ENCODE data around the gene DNM1L. TPM values are rescaled to one million over a fixed set of nuclear protein-coding genes. Genes with fewer than 3 reads are reported as not detected.

Gene DNM1L
- polyA plus RNA-seq, 3 donors = 23.6 to 45.6 (median 31.5) TPM

- H3K79me2 ChIP-seq (ENCODE audit: insufficient read depth, low read length) = peaks cover 4% of the 10 kb centered on the region
- H3K9me3 ChIP-seq (replicated peaks in 1 of 2; ENCODE audit: control insufficient read depth in 1 of 2, insufficient read depth in 1 of 2, low read length in 2 of 2) = no peaks in the 10 kb centered on the region
- no peaks in the 10 kb centered on the region for H3K9me3 Mint-ChIP-seq
- H3K4me1 Mint-ChIP-seq = no peaks in the 10 kb centered on the region
- H3K4me3 Mint-ChIP-seq = no peak overlapping the region
- H3K4me2 ChIP-seq (replicated peaks; ENCODE audit: extremely low read depth, low read length, poor library complexity, severe bottlenecking) = no peak overlapping the region
- TF ChIP-seq, protein P1, sequence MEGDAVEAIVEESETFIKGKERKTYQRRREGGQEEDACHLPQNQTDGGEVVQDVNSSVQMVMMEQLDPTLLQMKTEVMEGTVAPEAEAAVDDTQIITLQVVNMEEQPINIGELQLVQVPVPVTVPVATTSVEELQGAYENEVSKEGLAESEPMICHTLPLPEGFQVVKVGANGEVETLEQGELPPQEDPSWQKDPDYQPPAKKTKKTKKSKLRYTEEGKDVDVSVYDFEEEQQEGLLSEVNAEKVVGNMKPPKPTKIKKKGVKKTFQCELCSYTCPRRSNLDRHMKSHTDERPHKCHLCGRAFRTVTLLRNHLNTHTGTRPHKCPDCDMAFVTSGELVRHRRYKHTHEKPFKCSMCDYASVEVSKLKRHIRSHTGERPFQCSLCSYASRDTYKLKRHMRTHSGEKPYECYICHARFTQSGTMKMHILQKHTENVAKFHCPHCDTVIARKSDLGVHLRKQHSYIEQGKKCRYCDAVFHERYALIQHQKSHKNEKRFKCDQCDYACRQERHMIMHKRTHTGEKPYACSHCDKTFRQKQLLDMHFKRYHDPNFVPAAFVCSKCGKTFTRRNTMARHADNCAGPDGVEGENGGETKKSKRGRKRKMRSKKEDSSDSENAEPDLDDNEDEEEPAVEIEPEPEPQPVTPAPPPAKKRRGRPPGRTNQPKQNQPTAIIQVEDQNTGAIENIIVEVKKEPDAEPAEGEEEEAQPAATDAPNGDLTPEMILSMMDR (IDR thresholded peaks at IDR 0.05) = no peak
- no peak overlapping the region for H3K4me3 ChIP-seq (replicated peaks in 1 of 3; ENCODE audit: low read depth in 2 of 3, low read length in 3 of 3)
- H2AFZ ChIP-seq (ENCODE audit: insufficient read depth, low read depth, low read length, poor library complexity, severe bottlenecking) = no peak overlapping the region
- H3K27ac ChIP-seq (ENCODE audit: low read depth in 1 of 2, low read length in 2 of 2) = no peak overlapping the region
- no peaks in the 10 kb centered on the region for H3K4me1 ChIP-seq (ENCODE audit: control insufficient read depth in 1 of 2, insufficient read depth in 2 of 2, low read length in 2 of 2)
- no peak overlapping the region for H3K9ac ChIP-seq (ENCODE audit: insufficient read depth, low read length, poor library complexity, severe bottlenecking)
- H3K36me3 Mint-ChIP-seq = peaks cover 46 to 72% of the 10 kb centered on the region in 2 donors
- peaks cover 0 to 1% (median 0%) of the 10 kb centered on the region in 3 donors for H3K27me3 Mint-ChIP-seq (ENCODE audit: low read depth in 3 of 3)
- no peaks in the 10 kb centered on the region for H3K27me3 ChIP-seq (ENCODE audit: control insufficient read depth in 2 of 2, insufficient read depth in 2 of 2, low read length in 2 of 2)
- intact Hi-C loops (cut with micrococcal nuclease) = no loop called here
- H3K36me3 ChIP-seq (replicated peaks in 1 of 2; ENCODE audit: control insufficient read depth in 1 of 2, insufficient read depth in 2 of 2, low read length in 2 of 2) = peaks cover 48 to 76% of the 10 kb centered on the region in 2 donors
- H4K20me1 ChIP-seq (ENCODE audit: insufficient read depth, low read length) = no peaks in the 10 kb centered on the region
- DNase-seq = no peak
- no peak overlapping the region for H3K27ac Mint-ChIP-seq
Measured at GRCh38 chr12:32705783-32706182, 26.7 kb downstream of the DNM1L start.

DNA sequence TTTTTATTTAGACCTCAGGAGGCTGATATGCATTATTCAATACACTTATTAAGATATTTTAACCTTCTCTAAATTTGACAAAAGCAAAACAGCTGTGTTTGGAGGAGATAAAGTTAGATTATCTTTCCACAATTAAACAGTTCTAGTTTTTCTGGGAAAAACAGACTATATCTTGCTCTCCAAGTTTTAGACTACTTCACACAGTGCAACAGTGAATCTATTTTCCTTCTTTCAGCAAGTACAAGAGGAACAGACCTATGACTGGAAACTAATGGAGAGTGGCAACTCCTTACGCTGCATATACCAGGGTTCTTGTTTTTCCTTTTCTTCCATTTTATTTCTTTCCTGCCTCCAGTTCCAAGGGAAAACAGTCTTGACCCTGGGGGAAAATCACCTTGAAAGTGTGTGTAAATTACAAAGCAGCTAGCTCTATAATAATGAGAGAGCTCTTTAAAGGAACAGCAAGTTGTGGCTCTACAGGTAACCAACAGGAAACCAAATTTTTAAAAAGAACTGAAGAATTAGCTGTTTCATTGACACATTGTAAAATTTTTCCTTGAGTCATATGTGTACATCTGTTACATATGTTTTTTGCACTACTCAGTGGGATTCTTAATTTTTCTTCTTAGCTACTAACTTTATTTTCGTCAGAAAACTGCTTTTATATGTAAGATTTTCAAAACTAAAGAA is 27.4 kb downstream of the DNM1L start:
- H3K4me3 ChIP-seq (replicated peaks in 1 of 3; ENCODE audit: low read depth in 2 of 3, low read length in 3 of 3) = no peak overlapping the region
- no peak overlapping the region for H3K27ac ChIP-seq (ENCODE audit: low read depth in 1 of 2, low read length in 2 of 2)
- no peak overlapping the region for H2AFZ ChIP-seq (ENCODE audit: insufficient read depth, low read depth, low read length, poor library complexity, severe bottlenecking)
- H3K79me2 ChIP-seq (ENCODE audit: insufficient read depth, low read length) = no peaks in the 10 kb centered on the region
- DNase-seq = no peak
- no peak overlapping the region for H3K4me2 ChIP-seq (replicated peaks; ENCODE audit: extremely low read depth, low read length, poor library complexity, severe bottlenecking)
- no peaks in the 10 kb centered on the region for H3K4me1 Mint-ChIP-seq
- H3K9me3 ChIP-seq (replicated peaks in 1 of 2; ENCODE audit: control insufficient read depth in 1 of 2, insufficient read depth in 1 of 2, low read length in 2 of 2) = no peaks in the 10 kb centered on the region
- H3K27me3 Mint-ChIP-seq (ENCODE audit: low read depth in 3 of 3) = peaks cover 0 to 1% (median 0%) of the 10 kb centered on the region in 3 donors
- no peaks in the 10 kb centered on the region for H4K20me1 ChIP-seq (ENCODE audit: insufficient read depth, low read length)
- peaks cover 50 to 74% of the 10 kb centered on the region in 2 donors for H3K36me3 Mint-ChIP-seq
- intact Hi-C loops (cut with micrococcal nuclease) = no loop called here
- H3K27me3 ChIP-seq (ENCODE audit: control insufficient read depth in 2 of 2, insufficient read depth in 2 of 2, low read length in 2 of 2) = no peaks in the 10 kb centered on the region
- H3K4me1 ChIP-seq (ENCODE audit: control insufficient read depth in 1 of 2, insufficient read depth in 2 of 2, low read length in 2 of 2) = no peaks in the 10 kb centered on the region
- TF ChIP-seq, protein P1 (IDR thresholded peaks at IDR 0.05) = no peak
- WGBS (ENCODE audit: insufficient coverage) = no CpG with 5 or more reads among the region's 2 CpGs
- no peak overlapping the region for H3K9ac ChIP-seq (ENCODE audit: insufficient read depth, low read length, poor library complexity, severe bottlenecking)
- H3K9me3 Mint-ChIP-seq = no peaks in the 10 kb centered on the region
- no peak overlapping the region for H3K4me3 Mint-ChIP-seq
- H3K27ac Mint-ChIP-seq = peak overlapping the region in 1 of 7 donors; percentile 10
- peaks cover 51 to 78% of the 10 kb centered on the region in 2 donors for H3K36me3 ChIP-seq (replicated peaks in 1 of 2; ENCODE audit: control insufficient read depth in 1 of 2, insufficient read depth in 2 of 2, low read length in 2 of 2)

All from CD14-positive monocyte (primary cell).